ENCODE measurements around the gene HIVEP3. TPM values are rescaled to one million over a fixed set of nuclear protein-coding genes. Genes with fewer than 3 reads are reported as not detected.

The HIVEP3 gene
- total RNA-seq, 1 donor = 1.2 TPM

- TF ChIP-seq CTCF (IDR thresholded peaks at IDR 0.05; ENCODE audit: insufficient read depth, low read length) = no peak
Measured at GRCh38 chr1:41726292-41726691, 192.4 kb downstream of the HIVEP3 start.

GRCh38 chr1:41724926-41725325, 193.8 kb downstream of the HIVEP3 start:
- TF ChIP-seq CTCF (IDR thresholded peaks at IDR 0.05; ENCODE audit: insufficient read depth, low read length) = no peak
- DNase-seq (ENCODE audit: low read depth) = no peak
- no peak overlapping the region for H3K4me3 ChIP-seq (ENCODE audit: low read depth, low read length)

More at GRCh38 chr1:41726292-41726691, 192.4 kb downstream of the HIVEP3 start:
- no peak overlapping the region for H3K4me3 ChIP-seq (ENCODE audit: low read depth, low read length)
- no peak for DNase-seq (ENCODE audit: low read depth)

GRCh38 chr1:41724248-41724647, 194.5 kb downstream of the HIVEP3 start:
- TF ChIP-seq CTCF (IDR thresholded peaks at IDR 0.05; ENCODE audit: insufficient read depth, low read length) = no peak
- peak; percentile 17 for DNase-seq (ENCODE audit: low read depth)
- H3K4me3 ChIP-seq (ENCODE audit: low read depth, low read length) = no peak overlapping the region

GRCh38 chr1:41723786-41724185, 194.9 kb downstream of the HIVEP3 start:
- no peak for TF ChIP-seq CTCF (IDR thresholded peaks at IDR 0.05; ENCODE audit: insufficient read depth, low read length)
- H3K4me3 ChIP-seq (ENCODE audit: low read depth, low read length) = no peak overlapping the region
- DNase-seq (ENCODE audit: low read depth) = no peak

GRCh38 chr1:41722184-41722583, 196.5 kb downstream of the HIVEP3 start:
- TF ChIP-seq CTCF (IDR thresholded peaks at IDR 0.05; ENCODE audit: insufficient read depth, low read length) = no peak
- H3K4me3 ChIP-seq (ENCODE audit: low read depth, low read length) = no peak overlapping the region
- DNase-seq (ENCODE audit: low read depth) = no peak

GRCh38 chr1:41720861-41721410, 197.8 kb downstream of the HIVEP3 start:
- TF ChIP-seq CTCF (IDR thresholded peaks at IDR 0.05; ENCODE audit: insufficient read depth, low read length) = no peak
- DNase-seq (ENCODE audit: low read depth) = no peak
- H3K4me3 ChIP-seq (ENCODE audit: low read depth, low read length) = no peak overlapping the region

- no peak for TF ChIP-seq CTCF (IDR thresholded peaks at IDR 0.05; ENCODE audit: insufficient read depth, low read length)
Measured at GRCh38 chr1:41719590-41719989, 199.1 kb downstream of the HIVEP3 start.

More at GRCh38 chr1:41719590-41719989, 199.1 kb downstream of the HIVEP3 start:
- no peak for DNase-seq (ENCODE audit: low read depth)
- H3K4me3 ChIP-seq (ENCODE audit: low read depth, low read length) = no peak overlapping the region

Measured in fibroblast of the aortic adventitia (primary cell).